Activated CD8-positive, alpha-beta T cell treated with anti-CD3 and anti-CD28 coated beads for 36 hours (primary cell): Measurements from ENCODE around the gene ANXA11. TPM values are rescaled to one million over a fixed set of nuclear protein-coding genes. Genes with fewer than 3 reads are reported as not detected.

Experiments
- ATAC-seq: fragments of 200-7000 bp; cut with Tn5 transposase; one replicate; pipeline ENCODE4 v1.10.0; 2021; ENCODE audit warnings: mild to moderate bottlenecking, moderate library complexity
- CTCF ChIA-PET: fragments of 350-600 bp; sonication (Branson Sonifier 250); formaldehyde crosslinking; loops from one replicate; lab custom pipeline; 2021; ENCODE audit warnings: antibody characterized with exemption; lab: Charles Lee
- POLR2A ChIA-PET: fragments of 350-600 bp; sonication (Branson Sonifier 250); formaldehyde crosslinking; loops from one replicate; lab custom pipeline; 2021; ENCODE audit warnings: antibody characterized with exemption; lab: Charles Lee
- DNase-seq: peaks from one replicate; pipeline ENCODE4 v3.0.0-alpha.2; 2020
- H3K27ac Mint-ChIP-seq: one replicate; pipeline ENCODE4 v1.8.0; 2021; ENCODE audit warnings: mild to moderate bottlenecking, mixed read lengths
- H3K27me3 Mint-ChIP-seq: one replicate; pipeline ENCODE4 v1.8.0; 2021; ENCODE audit warnings: mixed read lengths
- H3K36me3 Mint-ChIP-seq: one replicate; pipeline ENCODE4 v1.8.0; 2021; ENCODE audit warnings: low read depth, mixed read lengths
- H3K4me1 Mint-ChIP-seq: one replicate; pipeline ENCODE4 v1.8.0; 2021; ENCODE audit warnings: low read depth, mixed read lengths
- H3K4me3 Mint-ChIP-seq: one replicate; pipeline ENCODE4 v1.8.0; 2021; ENCODE audit warnings: mild to moderate bottlenecking, moderate library complexity, mixed read lengths
- H3K9me3 Mint-ChIP-seq: one replicate; pipeline ENCODE4 v1.8.0; 2021; ENCODE audit warnings: mixed read lengths
- CTCF ChIP-seq: fragments of 200-600 bp; IDR thresholded peaks from one replicate; pipeline ENCODE4 v1.8.0; 2022; ENCODE audit warnings: antibody characterized with exemption, mild to moderate bottlenecking
- intact Hi-C: fragments of 100-400 bp; cut with micrococcal nuclease; formaldehyde crosslinking; loops from one replicate; pipeline ENCODE4 v1.10.0; 2022
- total RNA-seq, 2 experiments: library from RNA; stranded (reverse); gene quantifications; one replicate each; pipeline ENCODE4 v1.2.3, GENCODE V29; 2021

ANXA11 gene
- total RNA-seq, 2 experiments from 2014 or later, result 226 to 238 TPM

GRCh38 chr10:80197972-80198916, 7.1 kb downstream of the ANXA11 start:
- Mint-ChIP-seq H3K4me1 (peaks cover 82% of the 10 kb centered on the region), H3K36me3 (peaks cover 61% of the 10 kb centered on the region), H3K4me3 (peak overlapping the region; percentile 37), H3K27ac (peak overlapping the region; percentile 92), H3K27me3 (no peaks in the 10 kb centered on the region), H3K9me3 (peaks cover 2% of the 10 kb centered on the region)
- ChIA-PET POLR2A (no interaction called here), CTCF (interaction anchor here (1.6 kb wide), 1 partner anchor 54 kb away, joined by 5 read pairs; no protein-coding TSS in a partner anchor)
- no peak for TF ChIP-seq CTCF
- ATAC-seq (no peak), DNase-seq (no peak)
- intact Hi-C loops, result no loop called here

GRCh38 chr10:80196950-80197315, 8.4 kb downstream of the ANXA11 start:
- Mint-ChIP-seq H3K4me3 (peak overlapping the region; percentile 31), H3K27ac (peak overlapping the region; percentile 92), H3K27me3 (no peaks in the 10 kb centered on the region), H3K4me1 (peaks cover 80% of the 10 kb centered on the region), H3K36me3 (peaks cover 65% of the 10 kb centered on the region), H3K9me3 (peaks cover 10% of the 10 kb centered on the region)
- no peak for DNase-seq
- ATAC-seq, result no peak
- intact Hi-C loops, result no loop called here
- ChIA-PET CTCF (interaction anchor here (1.0 to 3.1 kb wide), 2 partner anchors 9 to 53 kb away, joined by 4 to 10 read pairs; no protein-coding TSS in a partner anchor), POLR2A (interaction anchor here (1.0 to 2.0 kb wide), 3 partner anchors 10 to 14 kb away, joined by 6 to 9 read pairs (median 6); no protein-coding TSS in a partner anchor)
- TF ChIP-seq CTCF, result no peak

GRCh38 chr10:80196270-80196949, 8.9 kb downstream of the ANXA11 start:
- Mint-ChIP-seq H3K9me3 (peaks cover 10% of the 10 kb centered on the region), H3K4me1 (peaks cover 80% of the 10 kb centered on the region), H3K36me3 (peaks cover 65% of the 10 kb centered on the region), H3K4me3 (peak overlapping the region; percentile 31), H3K27me3 (no peaks in the 10 kb centered on the region), H3K27ac (peak overlapping the region; percentile 92)
- TF ChIP-seq CTCF, result no peak
- DNase-seq, result peak; percentile 90
- peak; percentile 96 for ATAC-seq
- intact Hi-C loops, result no loop called here
- ChIA-PET CTCF (interaction anchor here (1.0 to 3.1 kb wide), 3 partner anchors 9 to 52 kb away, joined by 3 to 10 read pairs (median 4); no protein-coding TSS in a partner anchor), POLR2A (interaction anchor here (1.0 to 2.0 kb wide), 3 partner anchors 9 to 13 kb away, joined by 6 to 9 read pairs (median 6); no protein-coding TSS in a partner anchor)

GRCh38 chr10:80195046-80195574, 10.2 kb downstream of the ANXA11 start:
- peak overlapping the region; percentile 31 for H3K4me3 Mint-ChIP-seq
- H3K4me1 Mint-ChIP-seq, result peaks cover 70% of the 10 kb centered on the region
- intact Hi-C loops, result no loop called here
- H3K9me3 Mint-ChIP-seq, result peaks cover 10% of the 10 kb centered on the region
- ATAC-seq (no peak), DNase-seq (no peak)
- H3K27me3 Mint-ChIP-seq, result no peaks in the 10 kb centered on the region
- TF ChIP-seq CTCF, result no peak
- POLR2A ChIA-PET, result interaction anchor here (1.6 kb wide), 1 partner anchor 12 kb away, joined by 4 read pairs; no protein-coding TSS in a partner anchor
- H3K27ac Mint-ChIP-seq, result peak overlapping the region; percentile 92
- CTCF ChIA-PET, result interaction anchor here (1.5 to 3.1 kb wide), 3 partner anchors 8 to 51 kb away, joined by 3 to 13 read pairs (median 10); no protein-coding TSS in a partner anchor
- peaks cover 54% of the 10 kb centered on the region for H3K36me3 Mint-ChIP-seq
